AG04449 (cell line): ENCODE data around the gene EDIL3.

ENCODE experiments used
- CTCF ChIA-PET: fragments of 350-600 bp; formaldehyde crosslinking; extraction: SDS; loops from one replicate; lab custom pipeline; 2021; ENCODE audit warnings: antibody characterized with exemption; lab: Yijun Ruan, JAX
- POLR2A ChIA-PET: fragments of 400-600, 350-600 bp; formaldehyde crosslinking; extraction: SDS; loops from one replicate; lab custom pipeline; 2020; ENCODE audit warnings: antibody characterized with exemption, inconsistent platforms; lab: Yijun Ruan, JAX
- DNase-seq: peaks from one replicate; pipeline ENCODE4 v3.0.0-alpha.2; 2010; ENCODE audit warnings: low read depth, low spot score
- H3K4me3 ChIP-seq: 2 replicates; pipeline ENCODE4 v1.5.1; 2011; ENCODE audit warnings: low read depth, mild to moderate bottlenecking, control low read depth, low read length
- TF ChIP-seq, protein P1 (sequence below): IDR thresholded peaks from one replicate; pipeline ENCODE4 v1.5.1; 2011; ENCODE audit warnings: mild to moderate bottlenecking, moderate library complexity, low read length, control low read depth, inconsistent platforms; ENCODE audit not compliant: insufficient read depth; ENCODE audit errors: missing control alignments

The EDIL3 gene

GRCh38 chr5:84149094-84149493, 235.6 kb downstream of the EDIL3 start:
- ChIA-PET CTCF (no interaction called here), POLR2A (no interaction called here)
- DNase-seq: no peak

DNA sequence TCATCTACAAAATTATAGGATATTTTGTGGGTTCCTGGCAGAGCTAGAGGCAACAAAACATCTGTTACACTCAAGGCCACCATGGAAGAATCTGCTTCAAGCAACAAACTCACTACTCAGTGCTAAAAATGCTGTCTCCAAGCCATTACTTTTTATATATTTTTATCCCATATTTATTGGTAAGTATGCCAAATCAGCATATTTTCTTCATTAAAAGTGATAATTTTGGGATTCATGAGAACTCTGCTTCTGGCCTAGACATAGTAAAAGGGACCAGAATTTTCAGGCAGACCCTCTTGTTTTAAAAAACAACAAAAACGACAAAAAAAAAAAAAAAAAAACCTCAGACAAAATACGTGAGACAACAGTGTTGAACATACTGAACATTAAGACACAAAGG, 236.0 kb downstream of the EDIL3 start:
- DNase-seq: no peak
- CTCF ChIA-PET: no interaction called here
- POLR2A ChIA-PET: no interaction called here
- no peak overlapping the region for H3K4me3 ChIP-seq
- TF ChIP-seq, protein P1, sequence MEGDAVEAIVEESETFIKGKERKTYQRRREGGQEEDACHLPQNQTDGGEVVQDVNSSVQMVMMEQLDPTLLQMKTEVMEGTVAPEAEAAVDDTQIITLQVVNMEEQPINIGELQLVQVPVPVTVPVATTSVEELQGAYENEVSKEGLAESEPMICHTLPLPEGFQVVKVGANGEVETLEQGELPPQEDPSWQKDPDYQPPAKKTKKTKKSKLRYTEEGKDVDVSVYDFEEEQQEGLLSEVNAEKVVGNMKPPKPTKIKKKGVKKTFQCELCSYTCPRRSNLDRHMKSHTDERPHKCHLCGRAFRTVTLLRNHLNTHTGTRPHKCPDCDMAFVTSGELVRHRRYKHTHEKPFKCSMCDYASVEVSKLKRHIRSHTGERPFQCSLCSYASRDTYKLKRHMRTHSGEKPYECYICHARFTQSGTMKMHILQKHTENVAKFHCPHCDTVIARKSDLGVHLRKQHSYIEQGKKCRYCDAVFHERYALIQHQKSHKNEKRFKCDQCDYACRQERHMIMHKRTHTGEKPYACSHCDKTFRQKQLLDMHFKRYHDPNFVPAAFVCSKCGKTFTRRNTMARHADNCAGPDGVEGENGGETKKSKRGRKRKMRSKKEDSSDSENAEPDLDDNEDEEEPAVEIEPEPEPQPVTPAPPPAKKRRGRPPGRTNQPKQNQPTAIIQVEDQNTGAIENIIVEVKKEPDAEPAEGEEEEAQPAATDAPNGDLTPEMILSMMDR: no peak

More at GRCh38 chr5:84149094-84149493, 235.6 kb downstream of the EDIL3 start:
- TF ChIP-seq, protein P1: no peak
- H3K4me3 ChIP-seq: no peak overlapping the region

GRCh38 chr5:84137541-84137940, 247.1 kb downstream of the EDIL3 start:
- DNase-seq: no peak
- no peak overlapping the region for H3K4me3 ChIP-seq
- ChIA-PET POLR2A (no interaction called here), CTCF (interaction anchor here (0.6 kb wide), 1 partner anchor 1361 kb away, joined by 3 read pairs; no protein-coding TSS in a partner anchor)
- TF ChIP-seq, protein P1: no peak

DNA sequence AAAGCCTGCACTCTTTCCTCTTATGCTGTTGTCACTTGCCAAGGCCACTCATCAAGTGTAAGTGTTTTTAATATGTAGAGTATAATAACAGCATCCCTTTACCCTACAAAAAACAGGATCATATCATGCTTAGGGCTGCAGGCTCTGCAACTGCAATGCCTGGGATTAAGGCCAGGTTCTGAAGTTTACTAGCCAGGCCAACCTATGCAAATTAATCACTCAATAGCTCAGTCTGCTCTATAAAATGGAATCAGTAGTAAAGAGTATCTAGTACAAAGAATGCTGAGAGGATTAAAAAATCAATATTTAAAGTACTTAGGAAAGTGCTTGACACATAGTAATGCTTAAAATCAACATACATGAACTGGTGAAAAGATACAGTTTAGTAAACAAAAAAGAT, 253.3 kb downstream of the EDIL3 start:
- DNase-seq: no peak
- POLR2A ChIA-PET: no interaction called here
- H3K4me3 ChIP-seq: no peak overlapping the region
- CTCF ChIA-PET: interaction anchor here (1.5 kb wide), 1 partner anchor 11 kb away, joined by 3 read pairs; no protein-coding TSS in a partner anchor
- TF ChIP-seq, protein P1: no peak

DNA sequence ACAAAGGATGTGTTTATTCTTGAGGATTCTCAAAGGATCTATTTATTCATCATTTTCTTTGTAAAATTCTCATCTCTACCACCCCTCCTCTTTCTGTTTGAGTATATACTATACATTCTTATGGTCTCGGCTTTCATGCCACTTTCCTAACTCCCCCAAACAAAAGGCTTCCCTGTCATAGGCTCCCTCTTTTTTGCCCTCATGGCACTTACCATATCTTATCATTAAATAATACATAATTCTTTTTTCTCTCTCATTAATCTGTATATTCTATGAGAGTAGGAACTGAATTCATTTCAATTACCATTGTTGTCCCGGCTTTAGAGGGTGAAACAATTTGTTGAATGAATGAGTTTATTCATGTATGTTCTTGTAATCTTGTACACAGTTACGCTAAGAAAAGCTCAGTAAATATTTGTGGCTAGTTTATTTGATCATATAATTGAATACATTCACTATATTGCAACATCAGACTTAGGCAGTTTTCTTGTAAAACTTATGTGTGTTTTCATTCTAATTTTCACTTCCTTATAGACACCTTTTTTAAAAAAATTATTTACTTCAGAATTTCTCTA, 254.6 kb downstream of the EDIL3 start:
- no peak for DNase-seq
- H3K4me3 ChIP-seq: no peak overlapping the region
- CTCF ChIA-PET: no interaction called here
- TF ChIP-seq, protein P1: no peak
- POLR2A ChIA-PET: no interaction called here

DNA sequence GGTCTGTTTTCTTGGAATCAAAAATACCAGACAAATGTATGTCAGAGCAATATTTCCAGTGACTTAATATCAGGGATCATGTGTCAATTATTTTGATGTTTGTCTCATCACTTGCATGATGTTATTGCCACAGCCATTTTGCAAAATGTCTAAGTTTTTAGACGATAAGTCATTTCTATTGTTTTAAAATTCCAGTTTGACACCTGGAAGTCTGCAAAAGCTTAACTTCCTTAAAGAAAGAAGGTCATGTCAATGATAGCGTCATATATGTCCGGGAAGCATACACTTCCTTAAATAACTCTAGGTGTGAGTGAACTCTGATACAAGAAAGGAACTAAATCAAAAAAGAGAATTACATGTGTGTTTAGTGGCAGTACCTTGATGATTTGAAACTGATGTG, 259.5 kb downstream of the EDIL3 start:
- POLR2A ChIA-PET: no interaction called here

More for the DNA sequence above, 259.5 kb downstream of the EDIL3 start:
- TF ChIP-seq, protein P1: no peak
- H3K4me3 ChIP-seq: no peak overlapping the region
- no peak for DNase-seq
- CTCF ChIA-PET: interaction anchor here (1.0 kb wide), 1 partner anchor 11 kb away, joined by 4 read pairs; no protein-coding TSS in a partner anchor
